ENCODE data around the gene POU2F3.

GRCh38 chr11:120336641-120337354 is 96.9 kb downstream of the POU2F3 start:
- TF ChIP-seq NR0B2 (CRISPR knock-in tag; IDR thresholded peaks at IDR 0.05): no peak
- TF ChIP-seq CTCF (CRISPR knock-in tag; IDR thresholded peaks at IDR 0.05): no peak
- TF ChIP-seq CEBPB (IDR thresholded peaks at IDR 0.05; ENCODE audit: borderline replicate concordance, low read depth, low read length): no peak
- no peak for TF ChIP-seq DBP (CRISPR knock-in tag; IDR thresholded peaks at IDR 0.05; ENCODE audit: not compliant biosample characterization)
- TF ChIP-seq ZNF572 (CRISPR knock-in tag; IDR thresholded peaks at IDR 0.05): no peak
- TF ChIP-seq PHF8 (CRISPR knock-in tag; IDR thresholded peaks at IDR 0.05): peak; percentile 4; the same call in 1 of the 2 replicates
- no peak for TF ChIP-seq FOXK1 (CRISPR knock-in tag; IDR thresholded peaks at IDR 0.05; ENCODE audit: borderline replicate concordance, low read depth)
